B cell (primary cell): ENCODE results near the gene CLCN3. TPM values are rescaled to one million over a fixed set of nuclear protein-coding genes. Genes with fewer than 3 reads are reported as not detected.

Experiments
- ATAC-seq: fragments of 200-7000 bp; cut with Tn5 transposase; one replicate; pipeline ENCODE4 v1.10.0; 2021; ENCODE audit warnings: low read depth, mild to moderate bottlenecking, moderate number of reproducible peaks, moderate library complexity
- CTCF ChIA-PET: fragments of 350-600 bp; sonication (Branson Sonifier 250); formaldehyde crosslinking; loops from one replicate; lab custom pipeline; 2021; ENCODE audit warnings: antibody characterized with exemption, inconsistent platforms; lab: Charles Lee
- POLR2A ChIA-PET: fragments of 350-600 bp; sonication (Branson Sonifier 250); formaldehyde crosslinking; loops from one replicate; lab custom pipeline; 2021; ENCODE audit warnings: antibody characterized with exemption; lab: Charles Lee
- DNase-seq: peaks from one replicate; pipeline ENCODE4 v3.0.0; 2013
- H2AFZ ChIP-seq: 2 replicates; pipeline ENCODE4 v1.6.1; 2012; ENCODE audit warnings: mild to moderate bottlenecking, low read depth, low read length; ENCODE audit not compliant: insufficient read depth, poor library complexity, severe bottlenecking
- H3K27ac ChIP-seq, 2 donors: 1 replicate in 1 of 2; 2 replicates in 1 of 2; pipeline ENCODE4 v1.5.1; 2012 to 2013; ENCODE audit warnings: low read length in 2 of 2, mild to moderate bottlenecking in 2 of 2, moderate library complexity in 1 of 2
- H3K27me3 ChIP-seq, 4 experiments: fragments of 200-600 bp in 1 of 4; sonication (generic) in 1 of 4; replicated peaks in 1 of 4; 1 replicate in 2 of 4; 2 replicates in 2 of 4; pipeline versions ENCODE4 v1.6.1 to v1.7.0; 2013 to 2016; ENCODE audit warnings: low read length in 3 of 4, mild to moderate bottlenecking in 2 of 4, mixed read lengths in 1 of 4, moderate library complexity in 1 of 4; ENCODE audit not compliant: insufficient read depth in 4 of 4, control insufficient read depth in 3 of 4; ENCODE audit errors: control extremely low read depth in 1 of 4
- H3K36me3 ChIP-seq, 2 experiments: replicated peaks in 1 of 2; 1 replicate in 1 of 2; 2 replicates in 1 of 2; pipeline versions ENCODE4 v1.6.1 to v1.7.1; 2013; ENCODE audit warnings: low read length in 1 of 2; ENCODE audit not compliant: insufficient read depth in 2 of 2, control insufficient read depth in 1 of 2; ENCODE audit errors: control extremely low read depth in 1 of 2, extremely low read depth in 1 of 2
- H3K4me1 ChIP-seq, 2 donors: fragments of 200-600 bp in 1 of 2; sonication (generic) in 1 of 2; 1 replicate in 1 of 2; 2 replicates in 1 of 2; pipeline versions ENCODE4 v1.5.1 to v1.6.1; 2013 to 2017; ENCODE audit warnings: low read length in 2 of 2; ENCODE audit not compliant: control insufficient read depth in 2 of 2, insufficient read depth in 2 of 2
- H3K4me2 ChIP-seq: replicated peaks from 2 replicates; pipeline ENCODE3; 2012; ENCODE audit warnings: mild to moderate bottlenecking, low read depth, low read length; ENCODE audit not compliant: poor library complexity, severe bottlenecking
- H3K4me3 ChIP-seq, 5 experiments: fragments of 200-600 bp in 1 of 5; sonication (generic) in 1 of 5; 1 replicate in 3 of 5; 2 replicates in 2 of 5; pipeline versions ENCODE4 v1.5.1 to v1.7.0; 2011 to 2016; ENCODE audit warnings: low read length in 4 of 5, mild to moderate bottlenecking in 4 of 5, low read depth in 2 of 5, control low read depth in 1 of 5, moderate library complexity in 1 of 5; ENCODE audit not compliant: insufficient read depth in 1 of 5; ENCODE audit errors: control extremely low read depth in 1 of 5, extremely low read depth in 1 of 5
- H3K79me2 ChIP-seq: fragments of 200-600 bp; sonication (generic); one replicate; pipeline ENCODE4 v1.6.0; 2016; ENCODE audit warnings: low read length; ENCODE audit not compliant: control insufficient read depth, insufficient read depth
- H3K9ac ChIP-seq: fragments of 200-600 bp; sonication (generic); 2 replicates; pipeline ENCODE4 v1.6.1; 2017; ENCODE audit warnings: mild to moderate bottlenecking, low read length, moderate library complexity
- H3K9me3 ChIP-seq, 3 donors: one replicate each; pipeline versions ENCODE4 v1.6.1 to v1.7.1; 2013; ENCODE audit warnings: low read length in 2 of 3; ENCODE audit not compliant: control insufficient read depth in 2 of 3, insufficient read depth in 1 of 3; ENCODE audit errors: control extremely low read depth in 1 of 3
- H4K20me1 ChIP-seq: 2 replicates; pipeline ENCODE4 v1.6.0; 2012; ENCODE audit warnings: mild to moderate bottlenecking, low read length; ENCODE audit not compliant: insufficient read depth, control insufficient read depth, poor library complexity, severe bottlenecking
- H3K27ac Mint-ChIP-seq: one replicate; pipeline ENCODE4 v1.8.0; 2021; ENCODE audit warnings: mixed read lengths
- H3K27me3 Mint-ChIP-seq: one replicate; pipeline ENCODE4 v1.8.0; 2021; ENCODE audit warnings: mixed read lengths
- H3K4me1 Mint-ChIP-seq: one replicate; pipeline ENCODE4 v1.8.0; 2021; ENCODE audit warnings: mixed read lengths
- H3K4me3 Mint-ChIP-seq: one replicate; pipeline ENCODE4 v1.8.0; 2021; ENCODE audit warnings: mixed read lengths
- H3K9me3 Mint-ChIP-seq: one replicate; pipeline ENCODE4 v1.8.0; 2022; ENCODE audit warnings: mixed read lengths; ENCODE audit not compliant: insufficient read depth
- CTCF ChIP-seq: fragments of 200-600 bp; IDR thresholded peaks from one replicate; pipeline ENCODE4 v1.8.0; 2022; ENCODE audit warnings: antibody characterized with exemption, mild to moderate bottlenecking
- EZH2 ChIP-seq: IDR thresholded peaks from 2 replicates; pipeline ENCODE4 v1.6.1; 2012; ENCODE audit warnings: borderline replicate concordance, low read depth, mild to moderate bottlenecking, moderate library complexity, low read length; ENCODE audit not compliant: insufficient read depth, poor library complexity, severe bottlenecking
- WGBS: methylation state at CpG from one replicate; pipeline ENCODE4 v1.1.5; 2013; ENCODE audit warnings: missing lambda C conversion rate; ENCODE audit not compliant: insufficient coverage; 5-methylcytosine and 5-hydroxymethylcytosine counted together
- intact Hi-C: fragments of 100-400 bp; cut with micrococcal nuclease; formaldehyde crosslinking; loops from one replicate; pipeline ENCODE4 v1.10.0; 2022
- polyA plus RNA-seq: library from polyadenylated mRNA; depleted of rRNA; stranded (reverse); fragments of >200 nt; gene quantifications from 2 replicates; pipeline ENCODE4 v1.2.3, GENCODE V29; 2012
- total RNA-seq, 2 donors: library from RNA; stranded (reverse); fragments of 120-200 nt in 1 of 2; gene quantifications; 1 replicate in 1 of 2; 2 replicates in 1 of 2; pipeline versions ENCODE4 v1.2.3 to v1.2.4, GENCODE V29; 2013 to 2022

The CLCN3 gene
- total and polyA plus RNA-seq, 2 donors (not counting 1 experiment from before 2014, with no cell fraction given) = 5.0 to 32.7 TPM

- DNase-seq (no peak), ATAC-seq (no peak)
- H3K4me1 ChIP-seq = peaks cover 10 to 21% of the 10 kb centered on the region in 2 donors
- Mint-ChIP-seq H3K9me3 (no peaks in the 10 kb centered on the region), H3K4me1 (peaks cover 48% of the 10 kb centered on the region), H3K27ac (no peak overlapping the region), H3K4me3 (no peak overlapping the region), H3K27me3 (no peaks in the 10 kb centered on the region)
- H2AFZ ChIP-seq = no peak overlapping the region
- 100% methylated on average over 2 of the region's 5 CpGs for WGBS
- no peak overlapping the region for H3K4me2 ChIP-seq
- CTCF ChIA-PET = no interaction called here
- no peaks in the 10 kb centered on the region for H3K36me3 ChIP-seq
- H3K27me3 ChIP-seq = no peaks in the 10 kb centered on the region
- H3K9me3 ChIP-seq = no peaks in the 10 kb centered on the region
- TF ChIP-seq EZH2 = no peak
- TF ChIP-seq CTCF = no peak
- H3K4me3 ChIP-seq = no peak overlapping the region
- POLR2A ChIA-PET = no interaction called here
- H3K9ac ChIP-seq = no peak overlapping the region
- no peak overlapping the region for H3K27ac ChIP-seq
- peaks cover 8% of the 10 kb centered on the region for H4K20me1 ChIP-seq
- peaks cover 89% of the 10 kb centered on the region for H3K79me2 ChIP-seq
- intact Hi-C loops = no loop called here
Measured at GRCh38 chr4:169625886-169626285, 5.5 kb downstream of the CLCN3 start.

DNA sequence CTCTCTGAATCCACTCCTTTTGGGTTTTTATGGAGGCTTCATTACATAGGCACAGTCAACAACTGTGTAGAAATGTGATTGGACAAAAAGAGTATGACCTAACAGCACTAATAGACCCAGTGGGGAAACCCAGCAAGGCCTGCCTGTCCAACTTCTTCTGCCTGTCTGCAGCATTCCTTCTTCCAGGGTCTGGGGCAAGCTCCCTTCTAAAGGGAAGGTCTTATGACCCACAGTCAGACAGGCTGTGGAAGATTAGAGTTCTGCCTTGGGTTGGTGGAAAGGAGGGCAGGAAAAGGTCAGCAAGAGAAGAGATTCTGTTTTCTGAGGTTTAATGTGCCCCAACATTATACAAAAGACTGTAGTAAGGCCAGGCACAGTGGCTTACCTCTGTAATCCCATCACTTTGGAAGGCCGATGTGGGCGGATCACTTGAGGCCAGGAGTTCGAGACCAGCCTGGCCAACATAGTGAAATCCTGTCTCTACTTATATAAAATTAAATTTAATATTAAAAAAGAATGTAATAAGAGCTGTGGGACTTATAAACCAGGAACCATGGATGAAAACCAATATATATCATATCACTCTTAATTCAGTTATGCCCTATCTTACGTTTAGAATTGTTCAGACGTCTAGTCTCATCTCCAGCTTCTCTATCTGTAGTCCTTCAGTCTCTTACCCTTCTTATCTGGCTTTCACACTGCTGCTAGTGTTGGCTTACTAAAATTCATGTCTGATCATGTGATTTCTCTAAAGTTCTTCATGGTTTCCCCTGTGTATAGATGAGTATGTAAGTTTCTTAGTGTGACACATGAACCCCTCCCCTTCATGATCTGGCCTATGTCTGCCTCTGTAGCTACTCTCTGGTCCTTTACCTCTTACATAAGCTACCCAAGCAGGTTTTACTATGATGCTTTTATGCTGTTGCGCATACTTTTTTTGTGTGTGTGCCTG, 6.2 kb downstream of the CLCN3 start:
- H3K27ac Mint-ChIP-seq = no peak overlapping the region
- ATAC-seq (no peak), DNase-seq (no peak)
- H3K9me3 ChIP-seq = no peaks in the 10 kb centered on the region
- intact Hi-C loops = no loop called here
- no peak for TF ChIP-seq EZH2
- peaks cover 91% of the 10 kb centered on the region for H3K79me2 ChIP-seq
- H3K4me3 Mint-ChIP-seq = no peak overlapping the region
- whole genome bisulfite sequencing = no CpG with 5 or more reads among the region's 6 CpGs
- H3K36me3 ChIP-seq = no peaks in the 10 kb centered on the region
- ChIA-PET POLR2A (no interaction called here), CTCF (interaction anchor here (1.0 kb wide), 1 partner anchor 14 kb away, joined by 3 read pairs; no protein-coding TSS in a partner anchor)
- H3K9ac ChIP-seq = no peak overlapping the region
- H3K27me3 ChIP-seq = no peaks in the 10 kb centered on the region
- peaks cover 43% of the 10 kb centered on the region for H3K4me1 Mint-ChIP-seq
- no peaks in the 10 kb centered on the region for H3K9me3 Mint-ChIP-seq
- no peak overlapping the region for H2AFZ ChIP-seq
- no peak overlapping the region for H3K27ac ChIP-seq
- H3K4me3 ChIP-seq = no peak overlapping the region
- peaks cover 7 to 14% of the 10 kb centered on the region in 2 donors for H3K4me1 ChIP-seq
- no peak overlapping the region for H3K4me2 ChIP-seq
- H4K20me1 ChIP-seq = peaks cover 8% of the 10 kb centered on the region
- no peaks in the 10 kb centered on the region for H3K27me3 Mint-ChIP-seq
